SU-DHL-6 (cell line): ENCODE results near the gene ADAMTS8.
"Not testable (repeated sequence)": the region's sequence is repeated elsewhere in the genome, so short reads cannot be mapped to it uniquely, and the experiment has no call there.

Source experiments
- H2AFZ ChIP-seq: fragments of 200-600 bp; sonication (generic); 2 replicates; pipeline ENCODE4 v1.6.1; 2014; ENCODE audit warnings: low read depth, mild to moderate bottlenecking, moderate library complexity, mixed read lengths, antibody characterized with exemption, low read length; ENCODE audit not compliant: severe bottlenecking
- H3F3A ChIP-seq: fragments of 200-600 bp; shearing (Covaris generic); 2 replicates; pipeline ENCODE4 v1.6.0; 2016; ENCODE audit warnings: antibody characterized with exemption, mild to moderate bottlenecking; ENCODE audit not compliant: insufficient read depth
- H3K27ac ChIP-seq: fragments of 200-600 bp; sonication (generic); 2 replicates; pipeline ENCODE4 v1.5.1; 2016; ENCODE audit warnings: low read depth, mild to moderate bottlenecking, low read length, moderate library complexity, mixed read lengths
- H3K27me3 ChIP-seq: fragments of 200-600 bp; sonication (generic), shearing (Covaris generic); 2 replicates; pipeline ENCODE4 v1.6.0; 2014; ENCODE audit warnings: mild to moderate bottlenecking, low read length
- H3K36me3 ChIP-seq: fragments of 200-600 bp; sonication (generic); 2 replicates; pipeline ENCODE4 v1.6.1; 2014; ENCODE audit warnings: mild to moderate bottlenecking, low read length, mixed read lengths
- H3K4me2 ChIP-seq: fragments of 300-600, 200-600 bp; shearing (Covaris generic), sonication (generic); 2 replicates; pipeline ENCODE4 v1.6.0; 2014; ENCODE audit warnings: low read length, low read depth, mild to moderate bottlenecking; ENCODE audit not compliant: poor library complexity, severe bottlenecking
- H3K4me3 ChIP-seq: fragments of 200-600 bp; sonication (generic); 2 replicates; pipeline ENCODE4 v1.5.1; 2014; ENCODE audit warnings: antibody characterized with exemption, low read length, mild to moderate bottlenecking, mixed read lengths; ENCODE audit not compliant: insufficient read depth, poor library complexity, severe bottlenecking
- H3K79me2 ChIP-seq: fragments of 200-600 bp; sonication (generic); 2 replicates; pipeline ENCODE4 v1.6.1; 2014; ENCODE audit warnings: mild to moderate bottlenecking, low read length, moderate library complexity; ENCODE audit not compliant: insufficient read depth
- H3K9ac ChIP-seq: fragments of 200-600 bp; sonication (generic); 2 replicates; pipeline ENCODE4 v1.7.0; 2014; ENCODE audit warnings: mild to moderate bottlenecking, low read length
- H3K9me2 ChIP-seq: fragments of 200-600 bp; sonication (generic); replicated peaks from 2 replicates; pipeline ENCODE4 v1.6.1; 2014; ENCODE audit warnings: low read length; ENCODE audit not compliant: insufficient read depth
- H3K9me3 ChIP-seq: fragments of 200-600 bp; sonication (generic); 2 replicates; pipeline ENCODE4 v1.6.1; 2014; ENCODE audit warnings: low read length, mixed read lengths; ENCODE audit not compliant: insufficient read depth
- H4K20me1 ChIP-seq: fragments of 200-600 bp; sonication (generic); 2 replicates; pipeline ENCODE4 v1.6.1; 2014; ENCODE audit warnings: low read depth, mild to moderate bottlenecking, antibody characterized with exemption, low read length, moderate library complexity, mixed read lengths
- CTCF ChIP-seq: fragments of 200-600 bp; sonication (generic); IDR thresholded peaks from one replicate; pipeline ENCODE4 v1.5.1; 2017; ENCODE audit warnings: antibody characterized with exemption, mild to moderate bottlenecking, low read length, moderate library complexity; ENCODE audit not compliant: insufficient read depth, poor library complexity, severe bottlenecking
- EZH2phosphoT487 ChIP-seq: fragments of 200-600 bp; sonication (generic), shearing (Covaris generic); conservative IDR thresholded peaks from 2 replicates; pipeline ENCODE4 v1.6.1; 2018; ENCODE audit warnings: mild to moderate bottlenecking, antibody characterized with exemption, low read length, moderate library complexity, mixed read lengths

Gene ADAMTS8

GRCh38 chr11:130442737-130443136, 14.3 kb upstream of the ADAMTS8 start:
- H3K9me2 ChIP-seq: no peaks in the 10 kb centered on the region
- no peaks in the 10 kb centered on the region for H3F3A ChIP-seq
- no peaks in the 10 kb centered on the region for H3K79me2 ChIP-seq
- H3K4me3 ChIP-seq: no peak overlapping the region
- no peaks in the 10 kb centered on the region for H4K20me1 ChIP-seq
- H3K27me3 ChIP-seq: no peaks in the 10 kb centered on the region
- H3K27ac ChIP-seq: no peak overlapping the region
- H3K9me3 ChIP-seq: no peaks in the 10 kb centered on the region
- no peaks in the 10 kb centered on the region for H3K36me3 ChIP-seq
- TF ChIP-seq CTCF (no peak), EZH2phosphoT487 (no peak)
- H3K4me2 ChIP-seq: no peak overlapping the region
- no peak overlapping the region for H3K9ac ChIP-seq
- H2AFZ ChIP-seq: no peak overlapping the region

GRCh38 chr11:130441719-130442118, 13.3 kb upstream of the ADAMTS8 start:
- Histone ChIP-seq H3K79me2 (no peaks in the 10 kb centered on the region), H3K27ac (no peak overlapping the region), H3K36me3 (no peaks in the 10 kb centered on the region), H3K4me3 (no peak overlapping the region), H3F3A (no peaks in the 10 kb centered on the region), H3K27me3 (no peaks in the 10 kb centered on the region), H4K20me1 (no peaks in the 10 kb centered on the region), H3K4me2 (no peak overlapping the region), H2AFZ (no peak overlapping the region), H3K9ac (no peak overlapping the region), H3K9me2 (no peaks in the 10 kb centered on the region), H3K9me3 (no peaks in the 10 kb centered on the region)
- TF ChIP-seq CTCF (no peak), EZH2phosphoT487 (no peak)

- no peak overlapping the region for H3K9ac ChIP-seq
- H3K79me2 ChIP-seq: no peaks in the 10 kb centered on the region
- no peaks in the 10 kb centered on the region for H3K36me3 ChIP-seq
- no peak overlapping the region for H3K4me2 ChIP-seq
- no peak overlapping the region for H3K27ac ChIP-seq
- H3K9me3 ChIP-seq: no peaks in the 10 kb centered on the region
- H3K4me3 ChIP-seq: no peak overlapping the region
- H3K27me3 ChIP-seq: no peaks in the 10 kb centered on the region
- no peaks in the 10 kb centered on the region for H3F3A ChIP-seq
- TF ChIP-seq EZH2phosphoT487 (no peak), CTCF (no peak)
- H2AFZ ChIP-seq: no peak overlapping the region
- H4K20me1 ChIP-seq: no peaks in the 10 kb centered on the region
- no peaks in the 10 kb centered on the region for H3K9me2 ChIP-seq
These were observed 11.5 kb upstream of the ADAMTS8 start for GRCh38 chr11:130439876-130440275.

- TF ChIP-seq CTCF (no peak), EZH2phosphoT487 (no peak)
- Histone ChIP-seq H3K79me2 (no peaks in the 10 kb centered on the region), H3K4me3 (no peak overlapping the region), H2AFZ (no peak overlapping the region), H3K9me2 (no peaks in the 10 kb centered on the region), H3K9ac (no peak overlapping the region), H3K9me3 (no peaks in the 10 kb centered on the region), H4K20me1 (no peaks in the 10 kb centered on the region), H3K27ac (no peak overlapping the region), H3F3A (no peaks in the 10 kb centered on the region), H3K27me3 (no peaks in the 10 kb centered on the region), H3K36me3 (no peaks in the 10 kb centered on the region), H3K4me2 (no peak overlapping the region)
These were observed 10.7 kb upstream of the ADAMTS8 start for GRCh38 chr11:130439160-130439519.

- not testable (repeated sequence) for H3K4me2 ChIP-seq, H2AFZ ChIP-seq, H3K36me3 ChIP-seq, H3K27ac ChIP-seq, H3K9me3 ChIP-seq, H3K27me3 ChIP-seq, H3K4me3 ChIP-seq, H4K20me1 ChIP-seq, H3F3A ChIP-seq, H3K9ac ChIP-seq, H3K9me2 ChIP-seq, H3K79me2 ChIP-seq
These were observed 10.2 kb upstream of the ADAMTS8 start for GRCh38 chr11:130438401-130439159.
